ENCODE data around the gene RERE. TPM values are rescaled to one million over a fixed set of nuclear protein-coding genes. Genes with fewer than 3 reads are reported as not detected.

RERE gene
- total RNA-seq, 1 experiment from 2014 or later, result 161 TPM

- Mint-ChIP-seq H3K27ac (peak overlapping the region; percentile 14), H3K36me3 (no peaks in the 10 kb centered on the region), H3K9me3 (no peaks in the 10 kb centered on the region), H3K4me3 (no peak overlapping the region), H3K4me1 (peaks cover 50% of the 10 kb centered on the region), H3K27me3 (ENCODE audit: low read depth) (no peaks in the 10 kb centered on the region)
- CTCF ChIA-PET, result interaction anchor here (1.1 to 1.7 kb wide), 4 partner anchors 16 to 162 kb away, joined by 3 to 5 read pairs (median 4); no protein-coding TSS in a partner anchor
- ATAC-seq (no peak), DNase-seq (ENCODE audit: low spot score) (no peak)
- TF ChIP-seq ZNF532 (CRISPR knock-in tag; IDR thresholded peaks at IDR 0.05; ENCODE audit: borderline replicate concordance) (no peak), PRRX2 (CRISPR knock-in tag; IDR thresholded peaks at IDR 0.05) (no peak), RORB (CRISPR knock-in tag; IDR thresholded peaks at IDR 0.05) (no peak), RELA (CRISPR knock-in tag; IDR thresholded peaks at IDR 0.05; ENCODE audit: borderline replicate concordance) (no peak), ATF6 (CRISPR knock-in tag; IDR thresholded peaks at IDR 0.05) (no peak), NFE2L1 (CRISPR knock-in tag; IDR thresholded peaks at IDR 0.05) (no peak), USF2 (CRISPR knock-in tag; IDR thresholded peaks at IDR 0.05) (no peak), E2F1 (CRISPR knock-in tag; IDR thresholded peaks at IDR 0.05) (no peak), E2F5 (CRISPR knock-in tag; IDR thresholded peaks at IDR 0.05) (no peak), ZBTB43 (CRISPR knock-in tag; IDR thresholded peaks at IDR 0.05) (no peak), ZNF416 (CRISPR knock-in tag; IDR thresholded peaks at IDR 0.05) (no peak), SMAD3 (CRISPR knock-in tag; IDR thresholded peaks at IDR 0.05; ENCODE audit: borderline replicate concordance) (no peak), TP53 (CRISPR knock-in tag; IDR thresholded peaks at IDR 0.05) (no peak), GABPB1 (CRISPR knock-in tag; IDR thresholded peaks at IDR 0.05) (no peak), ZNF423 (CRISPR knock-in tag; IDR thresholded peaks at IDR 0.05) (no peak)
- POLR2A ChIA-PET, result no interaction called here
Measured at GRCh38 chr1:8723010-8723409, 94.4 kb downstream of the RERE start.

GRCh38 chr1:8722366-8722765 lies 95.1 kb downstream of the RERE start:
- ChIA-PET CTCF (interaction anchor here (0.6 to 1.4 kb wide), 3 partner anchors 17 to 127 kb away, joined by 3 read pairs; no protein-coding TSS in a partner anchor), POLR2A (no interaction called here)
- peak overlapping the region; percentile 35; the same call in 1 of the 2 replicates for H3K27ac Mint-ChIP-seq
- TF ChIP-seq JAZF1 (CRISPR knock-in tag; IDR thresholded peaks at IDR 0.05) (no peak), IRF1 (CRISPR knock-in tag; IDR thresholded peaks at IDR 0.05) (no peak), SP1 (CRISPR knock-in tag; conservative IDR thresholded peaks at IDR 0.05) (no peak)
- H3K9me3 Mint-ChIP-seq, result no peaks in the 10 kb centered on the region
- no peaks in the 10 kb centered on the region for H3K36me3 Mint-ChIP-seq
- peaks cover 54% of the 10 kb centered on the region for H3K4me1 Mint-ChIP-seq
- ATAC-seq (no peak), DNase-seq (ENCODE audit: low spot score) (no peak)
- H3K27me3 Mint-ChIP-seq (ENCODE audit: low read depth), result no peaks in the 10 kb centered on the region
- no peak overlapping the region for H3K4me3 Mint-ChIP-seq

All from WTC11 (cell line).